ENCODE measurements around the gene GPRC5C. TPM values are rescaled to one million over a fixed set of nuclear protein-coding genes. Genes with fewer than 3 reads are reported as not detected.

Gene GPRC5C
- total and polyA plus RNA-seq, 8 donors: 47.3 to 107 (median 54.1) TPM

DNA sequence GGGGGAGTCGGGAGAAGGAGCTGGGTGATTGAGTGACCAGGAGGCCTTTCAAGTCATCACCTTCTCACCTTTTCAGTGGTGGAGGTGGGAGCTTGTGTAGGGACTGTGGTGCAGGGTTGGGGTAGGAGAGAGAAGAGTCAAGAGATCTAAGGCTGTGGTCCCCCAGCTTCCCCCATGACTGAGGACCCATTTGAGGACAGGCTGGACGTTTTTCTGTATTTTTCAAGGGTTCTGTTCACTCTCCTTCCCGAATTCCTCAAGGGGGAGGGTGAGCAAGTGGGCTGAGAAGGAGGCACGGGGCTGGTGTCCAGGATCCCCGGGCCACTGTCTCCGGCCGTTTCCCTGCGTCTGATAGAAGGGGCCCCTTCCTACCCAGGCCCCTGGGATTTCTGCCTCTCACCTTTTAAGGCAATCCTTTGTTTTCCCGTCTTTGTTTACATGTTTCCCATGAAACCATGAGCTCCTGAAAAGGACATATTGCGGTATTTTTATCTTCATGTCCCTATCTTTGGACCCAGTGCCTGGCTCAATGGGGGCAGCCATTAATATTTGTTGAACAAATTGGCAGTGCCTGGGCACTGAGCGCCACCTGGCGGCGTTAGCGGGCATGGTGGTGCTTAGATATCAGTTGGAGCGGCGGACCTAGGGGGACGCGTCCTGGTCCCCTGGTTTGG lies 25.4 kb downstream of the GPRC5C start:
- TF ChIP-seq, protein P1, sequence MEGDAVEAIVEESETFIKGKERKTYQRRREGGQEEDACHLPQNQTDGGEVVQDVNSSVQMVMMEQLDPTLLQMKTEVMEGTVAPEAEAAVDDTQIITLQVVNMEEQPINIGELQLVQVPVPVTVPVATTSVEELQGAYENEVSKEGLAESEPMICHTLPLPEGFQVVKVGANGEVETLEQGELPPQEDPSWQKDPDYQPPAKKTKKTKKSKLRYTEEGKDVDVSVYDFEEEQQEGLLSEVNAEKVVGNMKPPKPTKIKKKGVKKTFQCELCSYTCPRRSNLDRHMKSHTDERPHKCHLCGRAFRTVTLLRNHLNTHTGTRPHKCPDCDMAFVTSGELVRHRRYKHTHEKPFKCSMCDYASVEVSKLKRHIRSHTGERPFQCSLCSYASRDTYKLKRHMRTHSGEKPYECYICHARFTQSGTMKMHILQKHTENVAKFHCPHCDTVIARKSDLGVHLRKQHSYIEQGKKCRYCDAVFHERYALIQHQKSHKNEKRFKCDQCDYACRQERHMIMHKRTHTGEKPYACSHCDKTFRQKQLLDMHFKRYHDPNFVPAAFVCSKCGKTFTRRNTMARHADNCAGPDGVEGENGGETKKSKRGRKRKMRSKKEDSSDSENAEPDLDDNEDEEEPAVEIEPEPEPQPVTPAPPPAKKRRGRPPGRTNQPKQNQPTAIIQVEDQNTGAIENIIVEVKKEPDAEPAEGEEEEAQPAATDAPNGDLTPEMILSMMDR (IDR thresholded peaks at IDR 0.05): peak; percentile 91 to 94
- intact Hi-C loops (cut with DNase I): loop anchor here in 1 of 2 donors (10.0 kb wide), 1 partner anchor 72 kb away; no protein-coding TSS in a partner anchor
- peak; percentile 37 for ATAC-seq
- Histone ChIP-seq H3K9me3 (no peaks in the 10 kb centered on the region), H3K4me3 (no peak overlapping the region), H3K4me1 (peaks cover 12 to 48% of the 10 kb centered on the region in 2 donors), H3K27me3 (peaks cover 0 to 12% of the 10 kb centered on the region in 2 donors), H3K27ac (no peak overlapping the region), H3K36me3 (no peaks in the 10 kb centered on the region)
- DNase-seq: peak in 3 of 4 donors; percentile 78 to 95 (median 84)

DNA sequence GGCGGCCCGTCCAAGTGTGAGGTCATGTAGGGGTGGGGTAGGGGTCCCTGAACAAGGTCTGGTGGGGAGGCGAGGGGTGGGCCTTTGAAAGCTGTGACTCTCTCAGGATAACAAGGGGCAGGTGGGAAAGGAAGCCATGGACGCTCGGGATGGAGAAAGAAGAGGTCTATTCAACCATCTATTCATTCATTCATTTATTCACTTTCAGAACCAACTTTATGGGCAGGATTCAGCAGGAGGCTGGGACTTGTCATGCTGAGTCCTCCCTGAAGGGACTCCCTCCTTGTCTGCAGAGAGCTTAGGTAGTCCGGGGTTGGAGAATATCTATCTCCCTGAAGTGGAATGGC lies 25.9 kb downstream of the GPRC5C start:
- no peak overlapping the region for H3K4me3 ChIP-seq
- no peaks in the 10 kb centered on the region for H3K36me3 ChIP-seq
- intact Hi-C loops (cut with DNase I): loop anchor here (2.0 to 10.0 kb wide), 2 partner anchors 73 to 79 kb away; no protein-coding TSS in a partner anchor
- peaks cover 0 to 10% of the 10 kb centered on the region in 2 donors for H3K27me3 ChIP-seq
- H3K4me1 ChIP-seq: peaks cover 12 to 48% of the 10 kb centered on the region in 2 donors
- ATAC-seq (no peak), DNase-seq (no peak)
- H3K9me3 ChIP-seq: no peaks in the 10 kb centered on the region
- TF ChIP-seq, protein P1 (IDR thresholded peaks at IDR 0.05): peak; percentile 15 to 51
- H3K27ac ChIP-seq: no peak overlapping the region

DNA sequence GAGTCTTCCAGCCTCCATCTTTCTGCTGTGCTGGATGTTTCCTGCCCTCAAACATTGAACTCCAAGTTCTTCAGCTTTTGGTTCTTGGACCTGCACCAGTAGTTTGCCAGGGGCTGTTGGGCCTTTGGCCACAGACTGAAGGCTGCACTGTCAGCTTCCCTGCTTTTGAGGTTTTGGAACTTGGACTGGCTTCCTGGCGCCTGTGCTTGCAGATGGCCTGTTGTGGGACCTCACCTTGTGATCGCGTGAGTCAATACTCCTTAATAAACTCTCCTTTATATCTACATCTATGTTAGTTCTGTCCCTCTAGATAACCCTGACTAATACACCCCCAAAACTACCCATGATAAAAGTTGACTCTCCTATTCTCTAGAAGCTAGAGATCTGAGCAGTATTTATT lies 26.9 kb downstream of the GPRC5C start:
- DNase-seq (peak in 1 of 4 donors; percentile 7), ATAC-seq (no peak)
- no peak overlapping the region for H3K27ac ChIP-seq
- H3K4me1 ChIP-seq: peaks cover 7 to 48% of the 10 kb centered on the region in 2 donors
- H3K9me3 ChIP-seq: no peaks in the 10 kb centered on the region
- intact Hi-C loops (cut with DNase I): loop anchor here (2.0 to 10.0 kb wide), 2 partner anchors 74 to 80 kb away; no protein-coding TSS in a partner anchor
- TF ChIP-seq, protein P1 (IDR thresholded peaks at IDR 0.05): no peak
- no peaks in the 10 kb centered on the region for H3K36me3 ChIP-seq
- H3K4me3 ChIP-seq: no peak overlapping the region
- no peaks in the 10 kb centered on the region for H3K27me3 ChIP-seq

DNA sequence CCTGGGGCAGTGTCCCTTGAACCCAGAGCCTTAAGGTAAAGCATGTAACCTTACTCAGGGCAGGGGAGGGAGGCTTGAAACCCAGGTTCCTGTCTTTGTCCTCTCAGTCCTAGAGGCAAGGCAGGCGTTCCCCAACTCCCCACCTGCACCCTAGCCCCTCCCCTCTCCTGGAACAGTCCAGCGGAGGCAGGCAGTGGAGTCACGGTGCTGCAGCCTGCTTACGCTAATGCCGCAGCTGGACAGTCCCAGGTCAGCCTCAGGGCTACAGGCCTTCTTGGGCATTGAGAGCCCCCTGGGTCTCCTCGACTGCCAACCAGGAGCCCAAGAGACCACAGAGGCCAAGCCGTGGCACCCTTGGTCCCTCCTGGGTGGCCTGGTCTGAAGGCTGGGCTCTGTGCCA lies 27.7 kb downstream of the GPRC5C start:
- H3K36me3 ChIP-seq: no peaks in the 10 kb centered on the region

DNA sequence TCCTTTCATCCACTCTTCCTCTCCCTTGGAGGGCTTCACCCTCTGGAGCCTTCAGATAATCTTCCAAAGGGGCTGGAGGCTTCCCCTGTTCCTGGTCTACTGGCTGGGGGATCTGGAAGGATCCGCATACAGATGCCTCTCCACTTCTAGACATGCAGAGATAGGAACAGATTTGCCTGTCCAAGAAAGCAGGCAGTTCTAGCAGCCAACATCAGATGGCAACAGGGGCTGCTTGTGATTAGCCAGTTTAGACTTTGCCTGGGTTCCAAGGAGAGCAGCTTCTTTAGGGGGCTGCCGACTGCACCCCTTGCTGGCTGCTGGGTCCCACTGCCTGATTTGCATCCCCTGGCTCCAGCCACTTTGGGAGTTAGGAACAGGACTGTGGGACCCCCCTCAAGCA lies 28.4 kb downstream of the GPRC5C start:
- ATAC-seq (no peak), DNase-seq (peak in 1 of 4 donors; percentile 24)
- Histone ChIP-seq H3K9me3 (no peaks in the 10 kb centered on the region), H3K36me3 (no peaks in the 10 kb centered on the region), H3K4me3 (no peak overlapping the region), H3K4me1 (peaks cover 0 to 50% of the 10 kb centered on the region in 2 donors), H3K27me3 (peaks cover 0 to 5% of the 10 kb centered on the region in 2 donors), H3K27ac (no peak overlapping the region)
- TF ChIP-seq, protein P1 (IDR thresholded peaks at IDR 0.05): no peak
- intact Hi-C loops (cut with DNase I): no loop called here

More for the DNA sequence above, 27.7 kb downstream of the GPRC5C start:
- H3K4me3 ChIP-seq: no peak overlapping the region
- peaks cover 0 to 3% of the 10 kb centered on the region in 2 donors for H3K27me3 ChIP-seq
- H3K27ac ChIP-seq: no peak overlapping the region
- no peak for ATAC-seq
- intact Hi-C loops (cut with DNase I): loop anchor here (2.0 to 10.0 kb wide), 2 partner anchors 75 to 81 kb away; no protein-coding TSS in a partner anchor
- peaks cover 1 to 51% of the 10 kb centered on the region in 2 donors for H3K4me1 ChIP-seq
- DNase-seq: peak in 1 of 4 donors; percentile 47
- TF ChIP-seq, protein P1 (IDR thresholded peaks at IDR 0.05): no peak
- no peaks in the 10 kb centered on the region for H3K9me3 ChIP-seq
